ENCODE data around the gene CALCOCO2. TPM values are rescaled to one million over a fixed set of nuclear protein-coding genes. Genes with fewer than 3 reads are reported as not detected.

The CALCOCO2 gene
- total and polyA plus RNA-seq, 2 experiments from 2014 or later: 35.3 to 38.6 TPM

GRCh38 chr17:48908047-48908843 is 77.4 kb downstream of the CALCOCO2 start, which contains the start of gene UBE2Z:
Gene UBE2Z, plus strand, starts transcription at chr17:48908407. Its CDS starts 97 bp downstream, at chr17:48908504.
- Histone ChIP-seq H3K36me3 (peaks cover 5% of the 10 kb centered on the region), H3K4me1 (ENCODE audit: low read depth) (peaks cover 14% of the 10 kb centered on the region), H3K9me3 (ENCODE audit: low read depth) (no peaks in the 10 kb centered on the region), H3K4me3 (peak within 1 kb of the TSS; percentile 98), H3K27ac (peak within 1 kb of the TSS; percentile 95), H3K27me3 (no peaks in the 10 kb centered on the region)
- peak; percentile 94 to 98 for DNase-seq (ENCODE audit: low read depth in 1 of 2, low spot score in 1 of 2)
- peak; percentile 6 for TF ChIP-seq CTCF (IDR thresholded peaks at IDR 0.05; ENCODE audit: low read depth, low read length)

DNA sequence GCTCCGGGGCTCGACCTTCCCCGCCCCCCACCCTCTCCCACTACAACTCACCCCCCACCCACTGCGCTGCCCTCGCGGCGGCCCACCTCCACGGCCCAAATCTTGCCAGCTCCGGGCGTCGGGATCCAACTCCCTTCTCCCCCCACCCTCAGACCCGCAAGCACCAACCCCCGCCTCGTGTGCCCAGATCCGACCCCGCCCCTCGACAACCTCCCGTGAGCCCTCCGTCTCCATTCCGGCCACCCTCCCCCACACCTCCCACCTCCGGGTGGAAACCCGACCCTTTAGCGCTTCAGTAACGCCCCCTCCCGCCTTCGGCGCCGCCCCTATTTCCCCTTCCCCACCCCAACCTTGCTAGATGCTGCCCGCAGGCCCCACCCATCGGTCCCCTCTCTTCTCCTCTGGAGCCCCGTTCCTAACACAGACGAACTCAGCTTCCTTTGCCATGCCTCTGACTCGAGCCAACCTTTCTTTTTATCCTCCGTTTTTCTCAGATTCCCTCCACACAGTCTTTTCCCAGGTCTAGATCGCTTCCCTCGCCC is 78.1 kb downstream of the CALCOCO2 start:
- TF ChIP-seq CTCF (IDR thresholded peaks at IDR 0.05; ENCODE audit: low read depth, low read length): no peak
- Histone ChIP-seq H3K27me3 (no peaks in the 10 kb centered on the region), H3K4me1 (ENCODE audit: low read depth) (peaks cover 14% of the 10 kb centered on the region), H3K36me3 (peaks cover 5% of the 10 kb centered on the region), H3K9me3 (ENCODE audit: low read depth) (no peaks in the 10 kb centered on the region), H3K4me3 (peak overlapping the region; percentile 98), H3K27ac (peak overlapping the region; percentile 95)
- peak; percentile 93 to 95 for DNase-seq (ENCODE audit: low read depth in 1 of 2, low spot score in 1 of 2)

- DNase-seq (ENCODE audit: low read depth in 1 of 2, low spot score in 1 of 2): no peak
- H3K27me3 ChIP-seq: no peaks in the 10 kb centered on the region
- H3K27ac ChIP-seq: no peak overlapping the region
- peak overlapping the region; percentile 98 for H3K4me3 ChIP-seq
- H3K9me3 ChIP-seq (ENCODE audit: low read depth): no peaks in the 10 kb centered on the region
- H3K36me3 ChIP-seq: peaks cover 5% of the 10 kb centered on the region
- TF ChIP-seq CTCF (IDR thresholded peaks at IDR 0.05; ENCODE audit: low read depth, low read length): no peak
- peaks cover 14% of the 10 kb centered on the region for H3K4me1 ChIP-seq (ENCODE audit: low read depth)
Measured at GRCh38 chr17:48909783-48910182, 78.9 kb downstream of the CALCOCO2 start.

- H3K27me3 ChIP-seq: no peaks in the 10 kb centered on the region
- DNase-seq (ENCODE audit: low read depth in 1 of 2, low spot score in 1 of 2): peak in 1 of 2 donors; percentile 18
- no peaks in the 10 kb centered on the region for H3K9me3 ChIP-seq (ENCODE audit: low read depth)
- TF ChIP-seq CTCF (IDR thresholded peaks at IDR 0.05; ENCODE audit: low read depth, low read length): no peak
- no peak overlapping the region for H3K27ac ChIP-seq
- H3K4me1 ChIP-seq (ENCODE audit: low read depth): peaks cover 14% of the 10 kb centered on the region
- H3K4me3 ChIP-seq: no peak overlapping the region
- peaks cover 5% of the 10 kb centered on the region for H3K36me3 ChIP-seq
Measured at GRCh38 chr17:48910370-48910769, 79.5 kb downstream of the CALCOCO2 start.

GRCh38 chr17:48912476-48912875 is 81.6 kb downstream of the CALCOCO2 start:
- Histone ChIP-seq H3K27me3 (no peaks in the 10 kb centered on the region), H3K9me3 (ENCODE audit: low read depth) (no peaks in the 10 kb centered on the region), H3K4me1 (ENCODE audit: low read depth) (peaks cover 13% of the 10 kb centered on the region), H3K27ac (no peak overlapping the region), H3K36me3 (peaks cover 14% of the 10 kb centered on the region), H3K4me3 (no peak overlapping the region)
- DNase-seq (ENCODE audit: low read depth in 1 of 2, low spot score in 1 of 2): no peak
- TF ChIP-seq CTCF (IDR thresholded peaks at IDR 0.05; ENCODE audit: low read depth, low read length): no peak

Other genes starting within 250 kb of the CALCOCO2 start
- 37.7 and 42.4 TPM in 2 replicates for gene HOXB3, start 240.8 kb upstream of the CALCOCO2 start, total RNA-seq
- 24.7 and 24.9 TPM in 2 replicates for gene HOXB3, start 240.8 kb upstream of the CALCOCO2 start, polyA plus RNA-seq
- 0.24 TPM in 1 of 2 replicates, not detected in the other for gene HOXB5, start 237.3 kb upstream of the CALCOCO2 start, total RNA-seq
- 0.46 and 1.9 TPM in 2 replicates for gene HOXB5, start 237.3 kb upstream of the CALCOCO2 start, polyA plus RNA-seq
- gene HOXB6, start 226.0 kb upstream of the CALCOCO2 start, total RNA-seq: 0.12 TPM in 1 of 2 replicates, not detected in the other
- gene HOXB6, start 226.0 kb upstream of the CALCOCO2 start, polyA plus RNA-seq: not detected in 2 replicates
- not detected in 2 replicates for gene HOXB7, start 220.0 kb upstream of the CALCOCO2 start, total RNA-seq
- gene HOXB7, start 220.0 kb upstream of the CALCOCO2 start, polyA plus RNA-seq: 0.81 TPM in 1 of 2 replicates, not detected in the other
- not detected in 2 replicates for gene HOXB8, start 215.7 kb upstream of the CALCOCO2 start, total RNA-seq
- not detected in 2 replicates for gene HOXB8, start 215.7 kb upstream of the CALCOCO2 start, polyA plus RNA-seq
- gene HOXB9, start 204.7 kb upstream of the CALCOCO2 start, total RNA-seq: not detected in 2 replicates
- not detected in 2 replicates for gene HOXB9, start 204.7 kb upstream of the CALCOCO2 start, polyA plus RNA-seq
- gene PRAC1, start 108.5 kb upstream of the CALCOCO2 start, total RNA-seq: not detected in 2 replicates
- not detected in 2 replicates for gene PRAC1, start 108.5 kb upstream of the CALCOCO2 start, polyA plus RNA-seq
- gene PRAC2, start 107.8 kb upstream of the CALCOCO2 start, total RNA-seq: not detected in 2 replicates
- gene PRAC2, start 107.8 kb upstream of the CALCOCO2 start, polyA plus RNA-seq: not detected in 2 replicates
- gene HOXB13, start 102.3 kb upstream of the CALCOCO2 start, total RNA-seq: not detected in 2 replicates
- gene HOXB13, start 102.3 kb upstream of the CALCOCO2 start, polyA plus RNA-seq: not detected in 2 replicates
- 0.03 TPM in 1 of 2 replicates, not detected in the other for gene TTLL6, start 13.8 kb upstream of the CALCOCO2 start, total RNA-seq
- not detected in 2 replicates for gene TTLL6, start 13.8 kb upstream of the CALCOCO2 start, polyA plus RNA-seq
- 160 and 303 TPM in 2 replicates for gene ATP5MC1, start 61.8 kb downstream of the CALCOCO2 start, total RNA-seq
- gene ATP5MC1, start 61.8 kb downstream of the CALCOCO2 start, polyA plus RNA-seq: 455 and 810 TPM in 2 replicates
- gene UBE2Z, start 77.4 kb downstream of the CALCOCO2 start, total RNA-seq: 52.7 and 54.1 TPM in 2 replicates
- gene UBE2Z, start 77.4 kb downstream of the CALCOCO2 start, polyA plus RNA-seq: 61.7 and 64.2 TPM in 2 replicates
- gene SNF8, start 113.8 kb downstream of the CALCOCO2 start, total RNA-seq: 114 and 187 TPM in 2 replicates
- 132 and 315 TPM in 2 replicates for gene SNF8, start 113.8 kb downstream of the CALCOCO2 start, polyA plus RNA-seq
- not detected in 2 replicates for gene GIP, start 137.6 kb downstream of the CALCOCO2 start, total RNA-seq
- 0.66 TPM in 1 of 2 replicates, not detected in the other for gene GIP, start 137.6 kb downstream of the CALCOCO2 start, polyA plus RNA-seq
- 55.1 and 74.0 TPM in 2 replicates for gene IGF2BP1, start 166.3 kb downstream of the CALCOCO2 start, total RNA-seq
- 18.7 and 41.7 TPM in 2 replicates for gene IGF2BP1, start 166.3 kb downstream of the CALCOCO2 start, polyA plus RNA-seq

Data from cardiac muscle cell (in vitro differentiated cells and primary cell).